Thoracic aorta (tissue), 2 donors: ENCODE data around the gene RPN1. TPM values are rescaled to one million over a fixed set of nuclear protein-coding genes. Genes with fewer than 3 reads are reported as not detected.
"Not testable (repeated sequence)": the region's sequence is repeated elsewhere in the genome, so short reads cannot be mapped to it uniquely, and the experiment has no call there.

Experiments used
- ATAC-seq: fragments of 150-250 bp; one replicate; pipeline ENCODE4 v1.8.0; 2017; ENCODE audit warnings: low read depth; ENCODE audit not compliant: insufficient number of reproducible peaks, low FRiP score
- DNase-seq: peaks from one replicate; pipeline ENCODE4 v3.0.0-alpha.2; 2020; ENCODE audit warnings: low spot score
- H3K27ac ChIP-seq, 2 donors: fragments of 200-600 bp; sonication (generic); 1 replicate in 1 of 2; 2 replicates in 1 of 2; pipeline ENCODE4 v1.5.1; 2016; ENCODE audit warnings: mild to moderate bottlenecking in 2 of 2, moderate library complexity in 2 of 2
- H3K27me3 ChIP-seq: fragments of 200-600 bp; sonication (generic); replicated peaks from 2 replicates; pipeline ENCODE4 v1.6.0; 2016; ENCODE audit warnings: mild to moderate bottlenecking; ENCODE audit not compliant: insufficient read depth
- H3K36me3 ChIP-seq: fragments of 200-600 bp; sonication (generic); one replicate; pipeline ENCODE4 v1.5.1; 2016
- H3K4me1 ChIP-seq, 2 donors: fragments of 200-600 bp; sonication (generic); 1 replicate in 1 of 2; 2 replicates in 1 of 2; pipeline versions ENCODE4 v1.5.1 to v1.6.0; 2016; ENCODE audit warnings: low read depth in 2 of 2, mild to moderate bottlenecking in 1 of 2; ENCODE audit not compliant: control insufficient read depth in 1 of 2
- H3K4me3 ChIP-seq: fragments of 200-600 bp; sonication (generic); 2 replicates; pipeline ENCODE4 v1.5.1; 2016; ENCODE audit warnings: mild to moderate bottlenecking
- H3K9me3 ChIP-seq: fragments of 200-600 bp; sonication (generic); 2 replicates; pipeline ENCODE4 v1.5.1; 2016
- total RNA-seq, 2 donors: library from RNA; depleted of rRNA; stranded (reverse); fragments of >200 nt; gene quantifications; one replicate each; pipeline versions ENCODE4 v1.1.0 to v1.2.3, GENCODE V29; 2016
- TF ChIP-seq, protein P1 (sequence below): fragments of 200-600 bp; sonication (generic); IDR thresholded peaks from one replicate; pipeline ENCODE4 v1.5.1; 2019; ENCODE audit warnings: antibody characterized with exemption

RPN1 gene
- total RNA-seq, 2 donors from 2014 or later = 202 to 227 TPM

DNA sequence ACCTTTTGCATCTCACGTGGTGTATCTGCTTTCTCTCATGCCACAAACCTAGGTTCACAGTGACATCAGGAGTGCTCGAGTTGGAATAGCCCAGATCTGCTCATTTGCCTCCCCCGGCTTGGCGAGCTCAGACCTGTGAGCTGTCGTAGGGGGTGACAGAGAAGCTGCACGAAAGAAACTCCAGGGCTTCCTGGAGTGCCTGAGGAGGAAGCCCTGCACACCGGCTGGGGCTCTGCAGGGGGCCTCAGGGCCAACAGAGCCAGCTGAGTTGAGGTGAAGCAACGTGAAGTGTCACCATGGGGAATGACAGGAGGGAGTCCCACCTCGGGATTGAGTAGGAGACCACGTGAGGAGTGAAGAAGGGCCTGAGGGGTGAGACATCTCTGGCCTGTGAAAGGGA is 62.5 kb downstream of the RPN1 start:
- DNase-seq (no peak), ATAC-seq (no peak)
- TF ChIP-seq, protein P1, sequence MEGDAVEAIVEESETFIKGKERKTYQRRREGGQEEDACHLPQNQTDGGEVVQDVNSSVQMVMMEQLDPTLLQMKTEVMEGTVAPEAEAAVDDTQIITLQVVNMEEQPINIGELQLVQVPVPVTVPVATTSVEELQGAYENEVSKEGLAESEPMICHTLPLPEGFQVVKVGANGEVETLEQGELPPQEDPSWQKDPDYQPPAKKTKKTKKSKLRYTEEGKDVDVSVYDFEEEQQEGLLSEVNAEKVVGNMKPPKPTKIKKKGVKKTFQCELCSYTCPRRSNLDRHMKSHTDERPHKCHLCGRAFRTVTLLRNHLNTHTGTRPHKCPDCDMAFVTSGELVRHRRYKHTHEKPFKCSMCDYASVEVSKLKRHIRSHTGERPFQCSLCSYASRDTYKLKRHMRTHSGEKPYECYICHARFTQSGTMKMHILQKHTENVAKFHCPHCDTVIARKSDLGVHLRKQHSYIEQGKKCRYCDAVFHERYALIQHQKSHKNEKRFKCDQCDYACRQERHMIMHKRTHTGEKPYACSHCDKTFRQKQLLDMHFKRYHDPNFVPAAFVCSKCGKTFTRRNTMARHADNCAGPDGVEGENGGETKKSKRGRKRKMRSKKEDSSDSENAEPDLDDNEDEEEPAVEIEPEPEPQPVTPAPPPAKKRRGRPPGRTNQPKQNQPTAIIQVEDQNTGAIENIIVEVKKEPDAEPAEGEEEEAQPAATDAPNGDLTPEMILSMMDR = no peak
- no peak overlapping the region for H3K27ac ChIP-seq
- peaks cover 7% of the 10 kb centered on the region for H3K9me3 ChIP-seq
- no peaks in the 10 kb centered on the region for H3K4me1 ChIP-seq
- H3K4me3 ChIP-seq = no peak overlapping the region
- H3K36me3 ChIP-seq = no peaks in the 10 kb centered on the region
- no peaks in the 10 kb centered on the region for H3K27me3 ChIP-seq

DNA sequence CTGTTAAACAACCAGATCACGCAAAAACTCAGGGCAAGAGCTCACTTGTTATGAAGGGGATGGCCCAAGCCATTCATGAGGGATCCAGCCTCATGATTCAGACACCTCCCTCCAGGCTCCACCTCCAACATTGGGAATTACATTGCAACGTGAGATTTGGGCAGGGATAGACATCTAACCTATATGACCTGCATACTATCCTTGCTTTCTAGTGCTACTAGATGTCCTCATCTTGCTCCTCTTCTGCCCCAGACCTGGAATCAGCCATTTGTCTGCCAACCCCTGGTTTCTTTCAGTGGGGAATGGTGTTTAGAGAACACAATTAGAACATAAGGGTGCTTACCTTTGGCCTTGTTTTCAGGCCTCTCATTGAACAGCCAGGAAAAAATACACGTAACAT is 63.2 kb downstream of the RPN1 start:
- H3K4me3 ChIP-seq = no peak overlapping the region
- peaks cover 7% of the 10 kb centered on the region for H3K9me3 ChIP-seq
- H3K4me1 ChIP-seq = no peaks in the 10 kb centered on the region
- no peaks in the 10 kb centered on the region for H3K36me3 ChIP-seq
- DNase-seq = no peak
- TF ChIP-seq, protein P1 = no peak
- H3K27me3 ChIP-seq = no peaks in the 10 kb centered on the region
- no peak overlapping the region for H3K27ac ChIP-seq
- no peak for ATAC-seq

DNA sequence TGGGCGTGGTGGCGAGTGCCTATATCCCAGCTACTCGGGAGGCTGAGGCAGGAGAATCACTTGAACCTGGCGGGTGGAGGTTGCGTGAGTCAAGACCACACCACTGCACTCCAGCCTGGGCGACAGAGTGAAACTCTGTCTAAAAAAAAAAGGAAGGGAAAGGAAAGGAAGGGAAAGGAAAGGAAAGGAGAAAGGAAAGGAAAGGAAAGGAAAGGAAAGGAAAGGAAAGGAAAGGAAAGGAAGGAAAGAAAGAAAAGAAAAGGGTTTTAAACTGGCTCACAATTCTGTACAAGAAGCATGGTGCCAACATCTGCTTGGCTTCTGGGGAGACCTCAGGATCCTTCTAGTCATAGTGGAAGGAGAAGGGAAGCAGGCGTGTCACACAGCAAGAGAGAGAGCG is 63.7 kb downstream of the RPN1 start:
- not testable (repeated sequence) for H3K27ac ChIP-seq, H3K9me3 ChIP-seq, H3K36me3 ChIP-seq, H3K4me1 ChIP-seq, DNase-seq, H3K4me3 ChIP-seq, ATAC-seq, H3K27me3 ChIP-seq

DNA sequence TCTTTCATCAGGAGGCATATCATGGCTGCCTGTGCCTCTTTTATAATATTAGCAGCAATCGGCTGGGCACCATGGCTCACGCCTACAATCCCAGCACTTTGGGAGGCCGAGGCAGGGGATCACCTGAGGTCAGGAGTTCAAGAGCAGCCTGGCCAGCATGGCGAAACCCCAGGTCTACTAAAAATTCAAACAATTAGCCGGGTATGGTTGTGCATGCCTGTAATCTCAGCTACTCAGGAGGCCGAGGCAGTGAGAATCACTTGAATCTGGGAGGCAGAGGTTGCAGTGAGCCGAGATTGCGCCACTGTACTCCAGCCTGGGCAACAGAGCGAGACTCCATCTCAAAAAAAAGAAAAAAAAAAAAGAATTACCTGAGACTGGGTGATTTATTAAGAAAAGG is 64.2 kb downstream of the RPN1 start:
- ATAC-seq, H3K4me3 ChIP-seq, H3K4me1 ChIP-seq, DNase-seq, H3K9me3 ChIP-seq, H3K27ac ChIP-seq, H3K27me3 ChIP-seq, H3K36me3 ChIP-seq: not testable (repeated sequence)

DNA sequence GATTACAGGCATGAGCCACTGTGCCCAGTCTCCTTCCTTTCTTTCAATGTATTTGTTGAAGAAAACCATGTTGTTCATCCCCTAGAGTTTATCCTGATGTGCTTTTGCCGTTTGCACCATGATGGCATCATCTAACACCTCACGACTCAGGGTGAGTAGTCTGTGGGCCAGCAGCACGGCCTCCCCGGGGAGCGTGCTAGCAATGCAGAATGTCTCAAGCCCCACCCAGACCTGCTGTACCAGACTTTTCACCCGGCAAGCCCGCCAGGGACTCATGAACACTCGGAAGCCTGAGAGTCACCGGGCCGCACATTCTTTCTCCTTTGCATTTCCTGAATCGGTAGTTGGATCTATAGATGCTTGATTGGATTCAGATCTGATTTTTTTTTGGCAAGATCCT is 64.6 kb downstream of the RPN1 start:
- ATAC-seq = no peak
- DNase-seq = no peak
- Histone ChIP-seq H3K27ac (no peak overlapping the region), H3K4me1 (no peaks in the 10 kb centered on the region), H3K9me3 (peaks cover 7% of the 10 kb centered on the region), H3K27me3 (no peaks in the 10 kb centered on the region), H3K4me3 (no peak overlapping the region), H3K36me3 (no peaks in the 10 kb centered on the region)
- TF ChIP-seq, protein P1 = no peak

DNA sequence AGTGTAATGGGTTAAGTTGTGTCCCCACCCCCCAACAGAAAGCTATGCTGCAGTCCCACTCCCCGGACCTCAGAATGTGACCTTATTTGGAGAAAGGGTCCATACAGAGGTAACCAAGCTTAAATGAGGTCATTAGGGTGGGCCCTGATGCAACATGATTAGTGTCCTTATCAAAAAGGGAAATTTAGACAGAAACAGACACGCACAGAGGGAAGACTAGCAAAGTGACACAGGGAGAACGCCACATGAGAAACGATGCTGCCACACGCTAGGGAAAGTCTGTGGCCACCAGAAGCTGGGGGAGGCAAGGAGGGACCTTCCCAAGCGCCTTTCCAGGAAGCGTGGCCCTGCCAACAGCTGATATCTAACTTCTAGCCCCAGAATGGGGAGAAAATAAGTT is 65.4 kb downstream of the RPN1 start:
- no peak overlapping the region for H3K27ac ChIP-seq
- TF ChIP-seq, protein P1 = no peak

More for the DNA sequence above, 65.4 kb downstream of the RPN1 start:
- no peaks in the 10 kb centered on the region for H3K4me1 ChIP-seq
- DNase-seq (no peak), ATAC-seq (no peak)
- no peaks in the 10 kb centered on the region for H3K36me3 ChIP-seq
- no peaks in the 10 kb centered on the region for H3K27me3 ChIP-seq
- H3K4me3 ChIP-seq = no peak overlapping the region
- peaks cover 7% of the 10 kb centered on the region for H3K9me3 ChIP-seq
